GM18867 (cell line): Measurements from ENCODE around the gene CENPA.

Experiments
- ATAC-seq: cut with Tn5 transposase; IDR thresholded peaks from one replicate; pipeline ENCODE4 v1.9.1; 2021; ENCODE audit warnings: mild to moderate bottlenecking, moderate library complexity; ENCODE audit not compliant: unreplicated experiment

Gene CENPA

DNA sequence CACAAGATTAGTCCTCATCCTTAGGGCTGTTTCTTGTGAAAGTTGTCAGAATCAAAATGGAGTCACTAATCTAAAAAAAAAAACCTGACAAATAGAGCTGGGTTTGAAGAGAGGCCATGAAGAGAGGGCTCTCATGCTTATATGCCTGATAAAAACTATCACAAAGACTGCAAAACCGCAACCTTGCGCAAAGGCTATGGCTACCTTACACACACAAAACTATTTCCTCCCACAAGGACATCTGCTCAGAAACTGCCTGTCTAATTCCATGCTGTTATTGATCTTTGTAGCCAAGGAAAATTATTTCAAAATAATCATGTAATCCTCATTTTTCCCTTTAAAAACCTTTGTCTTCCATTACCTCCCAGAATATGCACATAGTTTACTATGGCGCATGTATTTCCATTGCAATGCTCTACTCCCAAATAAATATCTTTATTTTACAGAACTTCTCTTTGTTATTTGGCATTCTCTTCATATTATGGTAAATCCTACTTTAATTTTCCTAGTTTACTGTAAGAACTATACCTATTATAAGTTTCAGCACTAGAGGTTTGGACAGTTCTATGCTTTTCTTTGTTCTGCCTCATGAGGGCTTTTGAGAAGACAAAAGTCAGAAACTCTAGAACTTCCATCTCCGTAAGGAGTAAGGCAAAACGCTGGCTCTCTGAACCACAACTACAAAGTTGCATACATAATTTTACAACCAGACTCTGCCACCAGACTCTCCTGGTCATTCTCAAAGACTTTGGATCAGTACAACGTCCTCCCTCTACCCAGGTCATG, 52.5 kb downstream of the CENPA start:
- ATAC-seq, result no peak

DNA sequence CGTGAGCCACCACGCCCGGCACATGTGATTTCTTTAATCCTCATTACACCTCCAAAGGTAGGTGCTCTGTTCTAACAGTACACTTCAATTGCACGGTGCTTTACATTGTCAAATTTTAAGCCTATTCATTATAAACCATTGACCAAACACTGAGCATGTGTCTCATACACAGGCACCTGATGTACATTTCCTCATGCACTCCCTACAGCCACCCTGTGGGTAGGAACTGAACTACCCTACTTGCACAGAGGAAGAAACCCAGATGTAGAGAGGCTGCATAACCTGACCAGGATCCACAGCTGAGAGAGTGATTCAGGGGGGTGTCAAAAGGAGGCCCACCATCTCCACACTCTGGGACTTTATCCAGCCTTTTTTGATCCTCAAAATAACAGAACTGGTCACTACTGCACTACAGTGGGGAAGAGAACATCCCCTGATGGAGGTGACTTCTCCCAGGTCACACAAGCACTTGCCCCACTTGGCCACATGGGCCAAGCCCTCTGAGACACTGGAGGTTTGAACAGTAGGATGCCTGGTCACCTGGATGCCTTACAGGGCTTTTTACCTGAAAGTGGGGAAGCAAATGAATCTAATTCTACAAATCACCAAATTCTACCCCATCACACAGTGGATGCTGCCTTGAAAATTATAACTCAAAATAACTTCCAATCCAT, 55.2 kb downstream of the CENPA start:
- no peak for ATAC-seq

DNA sequence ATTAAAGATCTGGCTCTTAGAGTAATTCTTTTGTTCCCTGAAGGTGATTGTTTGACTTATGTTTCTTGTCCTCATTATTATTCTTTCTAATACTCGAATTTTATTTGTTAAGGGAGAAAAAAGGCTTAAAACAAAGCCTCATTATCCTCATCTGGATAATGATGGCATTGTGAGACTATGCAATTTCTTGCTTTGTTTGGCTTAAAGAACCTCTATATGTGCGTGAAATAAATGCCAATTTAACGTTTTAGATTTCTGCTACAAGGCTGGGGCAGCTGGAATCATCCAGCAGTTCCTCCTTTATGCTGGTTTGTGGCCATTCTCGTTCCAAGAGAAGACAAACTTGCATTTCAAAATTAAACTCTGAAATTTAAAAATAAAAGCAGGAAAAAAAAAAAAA, 57.2 kb downstream of the CENPA start:
- ATAC-seq, result no peak
